HG02943 (cell line): Measurements from ENCODE around the gene DYSF.

Experiments
- ATAC-seq: cut with Tn5 transposase; IDR thresholded peaks from one replicate; pipeline ENCODE4 v1.9.1; 2021; ENCODE audit warnings: mild to moderate bottlenecking, low read depth, moderate library complexity; ENCODE audit not compliant: unreplicated experiment

DYSF gene

DNA sequence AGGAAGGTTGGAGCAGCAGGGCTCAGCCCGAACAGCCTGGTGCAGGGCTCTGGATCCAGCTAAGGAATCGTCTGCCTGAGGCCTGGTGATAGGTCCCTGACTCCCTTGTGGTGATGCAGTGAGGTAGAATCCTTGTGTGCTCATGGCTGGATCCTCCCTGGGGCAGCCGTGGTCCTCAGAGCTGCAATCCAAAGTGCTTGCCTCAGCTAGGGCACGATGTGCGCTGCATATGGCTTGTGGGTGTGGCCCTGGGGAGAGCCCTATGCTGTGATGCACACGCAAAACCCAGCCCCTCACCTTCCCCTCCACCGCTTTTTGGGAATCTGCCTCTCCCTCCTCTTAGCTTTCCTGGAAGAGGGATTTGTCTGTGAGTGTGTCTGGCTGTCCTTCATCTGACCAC is 142.2 kb downstream of the DYSF start:
- ATAC-seq, result no peak

DNA sequence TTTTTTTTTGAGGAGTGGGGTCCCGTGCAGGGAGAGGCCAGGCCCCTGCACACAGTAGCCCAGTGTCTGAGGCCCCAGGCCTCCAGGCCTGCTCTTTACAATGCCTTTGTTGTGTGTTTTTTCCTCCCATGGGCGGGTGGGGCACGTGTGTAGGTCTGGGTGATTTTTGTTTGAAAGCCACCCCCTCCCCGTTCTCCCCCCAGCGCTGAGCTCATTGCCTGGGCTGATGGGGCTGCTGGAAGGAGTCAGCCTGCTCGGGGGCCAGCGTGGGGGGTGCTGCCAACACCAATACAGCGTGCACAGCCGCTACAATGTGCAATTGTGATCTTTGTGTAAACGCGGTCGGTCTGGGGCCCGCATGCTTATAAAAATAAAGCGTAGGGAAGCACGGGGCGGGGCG is 142.7 kb downstream of the DYSF start:
- no peak for ATAC-seq

DNA sequence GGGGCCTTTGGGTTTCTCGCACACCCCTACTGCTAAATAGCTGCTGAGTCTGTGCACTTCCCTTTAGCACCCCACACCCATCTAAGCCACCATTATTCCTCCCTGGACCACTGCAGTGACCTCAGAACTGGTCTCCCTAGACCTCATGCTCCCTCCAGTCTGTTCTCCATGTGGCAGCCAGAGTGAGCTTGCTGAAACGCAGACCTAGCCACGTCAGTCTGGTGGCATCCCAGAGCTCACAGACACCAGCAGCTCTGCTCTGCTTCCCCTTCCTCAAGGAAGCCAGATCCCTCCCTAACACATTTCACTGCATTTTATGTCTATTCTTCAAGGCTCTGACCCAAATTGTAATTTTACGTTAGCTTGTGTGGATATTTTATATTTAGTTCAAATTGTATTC is 144.4 kb downstream of the DYSF start:
- no peak for ATAC-seq

- ATAC-seq, result no peak
Observed at GRCh38 chr2:71598526-71598925, 145.2 kb downstream of the DYSF start.

DNA sequence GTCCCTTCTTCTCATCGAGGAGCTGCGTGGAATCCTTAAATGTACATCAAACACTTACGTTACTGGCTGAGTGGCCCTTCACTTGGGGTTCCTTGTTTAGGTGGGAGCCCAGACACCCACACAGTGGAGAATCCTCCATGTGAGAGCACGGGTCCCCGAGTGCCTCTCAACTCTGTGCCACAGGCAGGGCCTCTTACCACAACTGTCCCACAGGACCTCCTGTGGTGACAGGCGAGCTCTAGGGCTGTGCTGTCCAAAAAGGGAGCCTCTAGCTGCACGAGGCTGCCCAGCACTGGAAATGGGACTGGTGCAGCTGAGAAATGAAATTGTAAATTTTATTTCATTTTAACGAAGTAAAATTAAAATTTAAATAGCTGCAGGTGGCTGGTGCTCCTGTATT is 145.7 kb downstream of the DYSF start:
- no peak for ATAC-seq

DNA sequence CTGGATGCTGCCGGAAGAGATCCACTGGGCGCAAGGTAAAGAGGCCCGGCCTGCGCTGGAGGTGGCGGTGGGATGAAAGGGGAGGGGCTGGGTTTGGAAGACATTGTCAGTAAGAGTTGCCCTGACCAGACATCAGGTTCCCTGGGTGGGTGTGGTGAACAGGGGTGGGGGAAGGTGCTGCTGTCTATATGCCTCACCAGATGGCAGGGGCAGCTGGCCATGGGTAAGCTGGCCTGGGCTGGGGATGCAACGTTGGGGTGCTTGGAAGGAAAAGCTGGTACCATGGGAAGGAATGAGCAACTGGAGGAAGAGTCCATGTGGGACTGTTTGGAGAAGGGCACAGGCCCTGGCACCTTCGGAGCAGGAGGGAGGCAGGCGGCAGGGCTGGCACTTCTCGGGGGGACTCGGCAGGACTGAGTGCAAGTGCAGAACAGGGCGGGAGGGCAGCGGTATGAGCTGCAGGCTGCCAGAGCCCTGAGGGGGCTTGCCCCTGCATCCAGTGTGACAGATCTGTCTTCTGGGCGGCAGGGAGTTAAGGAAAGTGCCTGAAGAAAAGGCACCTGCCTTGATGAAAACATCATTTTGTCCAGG is 146.4 kb downstream of the DYSF start:
- no peak for ATAC-seq

DNA sequence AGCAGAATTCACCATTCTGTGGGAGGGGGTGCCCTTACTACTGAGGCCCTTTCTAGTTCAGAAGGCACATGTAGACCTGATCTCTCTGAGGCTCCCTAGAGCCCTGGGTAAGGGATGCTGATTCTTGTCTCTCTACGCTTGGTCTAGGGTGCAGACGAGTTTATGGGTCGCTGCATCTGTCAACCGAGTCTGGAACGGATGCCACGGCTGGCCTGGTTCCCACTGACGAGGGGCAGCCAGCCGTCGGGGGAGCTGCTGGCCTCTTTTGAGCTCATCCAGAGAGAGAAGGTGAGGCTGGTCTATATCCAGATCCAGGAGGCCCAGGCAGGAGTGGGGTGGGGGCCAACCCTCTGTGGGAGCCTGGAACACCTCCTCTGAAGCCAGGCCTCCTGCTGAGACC is 147.2 kb downstream of the DYSF start:
- ATAC-seq, result no peak

DNA sequence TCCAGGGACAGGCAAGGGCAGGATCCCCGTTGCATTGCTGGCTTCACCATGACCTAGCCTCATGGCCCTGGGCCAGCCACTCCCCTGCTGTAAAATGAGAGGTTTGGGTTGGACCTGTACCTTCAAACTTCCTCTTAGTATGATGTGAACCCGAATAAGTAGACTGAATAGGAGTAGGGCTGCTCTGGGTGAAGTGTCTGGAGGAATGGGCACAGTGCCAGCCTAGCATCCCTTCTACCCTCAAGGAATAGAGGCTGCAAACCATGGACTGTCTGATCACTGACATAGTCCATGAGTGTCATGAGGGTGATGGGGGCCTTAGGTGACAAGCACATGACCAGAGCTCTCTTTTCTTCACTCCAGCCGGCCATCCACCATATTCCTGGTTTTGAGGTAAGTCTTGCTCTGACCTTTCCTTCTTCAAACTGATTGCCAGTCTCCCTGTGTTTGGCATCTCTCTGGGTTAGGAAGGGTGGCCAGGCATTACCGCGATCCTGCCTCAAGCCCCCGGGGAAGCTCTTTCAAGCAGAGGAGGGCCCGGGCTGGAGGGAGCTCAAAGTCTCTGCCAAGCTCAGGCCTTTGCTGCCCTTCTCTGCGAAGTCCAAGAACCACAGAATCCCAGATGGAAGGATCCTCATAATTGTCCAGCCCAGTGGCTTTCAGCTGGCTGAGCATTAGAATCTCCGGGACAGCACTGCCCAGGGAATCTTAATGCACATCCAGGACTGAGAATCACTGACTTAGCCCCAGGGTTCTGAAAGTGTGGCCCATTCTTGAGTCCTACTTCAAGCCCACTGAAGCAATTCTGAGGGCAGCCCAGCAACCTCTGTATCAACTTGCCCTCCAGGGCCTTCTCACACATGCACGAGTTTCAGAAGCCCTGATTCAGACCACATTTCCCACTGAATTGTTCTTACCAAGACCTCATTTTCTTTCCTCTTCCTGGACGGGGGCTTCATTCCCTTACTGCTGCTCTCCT is 148.1 kb downstream of the DYSF start:
- ATAC-seq, result no peak

DNA sequence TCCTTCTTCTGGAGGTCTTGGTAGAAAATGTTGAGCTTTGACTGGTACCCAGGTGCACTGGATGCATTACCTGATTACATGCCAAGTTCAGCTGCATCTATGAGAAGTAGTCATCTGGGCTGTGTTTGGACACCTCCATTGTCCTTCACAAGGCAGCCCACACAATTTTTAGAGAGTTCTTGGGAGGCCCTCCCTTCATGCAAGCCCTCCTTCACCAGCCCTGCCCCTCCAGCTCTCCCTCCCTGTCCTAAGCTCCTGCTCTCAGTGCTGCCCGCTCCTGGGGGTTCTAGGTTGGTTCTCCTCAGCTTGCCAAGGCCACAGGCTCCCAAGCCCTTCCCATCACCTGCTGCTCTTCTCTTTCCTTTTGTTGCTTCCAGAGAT is 148.7 kb downstream of the DYSF start:
- no peak for ATAC-seq

GRCh38 chr2:71602581-71602980 is 149.2 kb downstream of the DYSF start:
- ATAC-seq, result no peak

DNA sequence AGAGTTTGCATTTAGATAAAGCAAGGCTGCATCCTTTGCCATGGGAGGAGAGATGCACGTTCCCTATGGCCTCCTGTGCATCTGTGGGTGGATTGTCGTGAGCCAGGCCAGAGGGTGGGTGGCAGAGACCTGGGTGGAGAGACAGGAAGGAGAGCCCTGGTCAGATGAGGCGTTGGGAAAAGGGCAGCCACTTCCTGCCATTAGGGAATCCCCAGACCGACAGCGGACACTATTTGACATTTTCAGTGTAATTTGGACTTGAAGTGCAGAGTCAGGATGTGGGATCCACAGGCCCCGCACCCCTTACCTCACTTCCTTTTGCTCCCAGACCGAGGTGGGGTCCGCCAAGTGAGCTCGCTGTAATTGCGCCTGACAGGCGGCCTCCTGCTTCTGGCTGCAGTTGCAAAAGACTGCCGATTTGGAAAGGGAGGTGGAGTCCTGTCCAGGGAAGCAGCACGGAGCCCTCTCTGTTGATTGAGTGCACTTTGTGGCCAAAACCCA is 150.0 kb downstream of the DYSF start:
- ATAC-seq, result no peak

DNA sequence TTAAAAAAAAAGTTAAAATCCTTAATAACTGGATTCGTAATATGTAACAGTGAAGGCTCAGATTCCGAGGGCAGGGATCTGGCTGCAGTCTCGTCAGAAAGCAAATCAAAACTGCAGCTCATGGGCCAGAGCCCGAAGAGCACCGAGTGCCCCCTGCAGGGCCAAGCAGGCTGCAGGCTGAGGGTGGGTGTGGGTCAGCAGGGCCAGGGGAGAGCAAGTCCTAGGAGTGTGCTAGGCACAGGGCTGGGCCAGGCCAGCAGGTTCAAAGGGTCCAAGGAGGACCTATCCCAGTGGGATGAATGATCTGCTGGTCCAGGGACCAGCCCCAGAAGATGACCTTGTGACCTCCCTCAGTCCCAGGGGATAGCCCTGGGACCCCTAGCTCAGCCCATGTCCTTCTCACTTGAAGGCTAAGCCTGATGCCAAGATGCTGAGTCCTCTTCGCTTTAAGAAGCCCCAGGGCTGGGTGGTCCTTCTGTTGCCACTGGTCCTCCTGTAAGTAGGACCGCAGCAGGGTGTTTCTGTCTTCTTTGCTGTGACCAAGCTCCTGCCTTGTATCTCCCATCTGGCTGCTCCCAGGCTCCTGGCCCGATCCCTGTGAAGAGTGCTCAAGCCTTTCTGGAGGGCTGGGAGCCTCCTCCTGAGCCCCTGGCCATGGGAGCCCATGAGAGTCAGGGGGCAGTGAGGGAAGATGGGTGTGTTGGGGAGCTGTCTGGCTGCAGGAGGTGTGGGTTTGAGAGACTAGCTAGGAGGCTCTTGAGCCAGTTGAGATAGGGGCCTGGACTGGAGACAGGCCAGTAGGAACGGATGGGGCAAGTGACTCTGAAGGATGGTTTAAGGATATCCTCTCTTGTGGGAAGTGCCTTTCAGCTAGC is 150.7 kb downstream of the DYSF start:
- no peak for ATAC-seq

GRCh38 chr2:71604726-71605120 is 151.4 kb downstream of the DYSF start:
- ATAC-seq, result no peak

- ATAC-seq, result no peak
Observed at GRCh38 chr2:71605173-71605641, 151.8 kb downstream of the DYSF start.

GRCh38 chr2:71605781-71606241 is 152.4 kb downstream of the DYSF start:
- no peak for ATAC-seq

GRCh38 chr2:71606244-71606643 is 152.9 kb downstream of the DYSF start:
- no peak for ATAC-seq

- no peak for ATAC-seq
Observed at GRCh38 chr2:71607151-71607889, 154.0 kb downstream of the DYSF start.

GRCh38 chr2:71608034-71608433 is 154.7 kb downstream of the DYSF start:
- no peak for ATAC-seq

DNA sequence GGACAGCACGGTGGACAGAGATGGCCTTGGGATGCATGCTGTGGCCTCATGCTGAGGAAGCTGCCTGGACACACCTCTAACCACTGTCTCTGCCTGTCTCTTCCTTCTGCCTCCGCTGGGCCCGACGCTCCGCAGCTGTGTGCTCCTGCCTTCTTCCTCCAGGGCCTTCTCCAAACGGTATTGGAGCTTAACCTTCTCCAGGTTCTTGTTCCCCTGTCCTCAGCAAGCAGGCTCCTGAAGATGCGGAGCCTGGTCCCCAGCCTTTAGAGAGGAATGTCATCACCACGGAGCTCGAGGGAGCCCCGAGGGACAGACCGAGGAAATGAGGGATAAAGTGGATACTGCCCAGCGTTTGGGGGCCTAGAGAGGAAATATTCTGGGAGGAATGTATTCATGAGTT is 155.1 kb downstream of the DYSF start:
- ATAC-seq, result no peak

GRCh38 chr2:71609029-71609428 is 155.7 kb downstream of the DYSF start:
- ATAC-seq, result no peak
